HuH-7 (cell line): ENCODE results near the gene MXD4.
"Not testable (repeated sequence)": the region's sequence is repeated elsewhere in the genome, so short reads cannot be mapped to it uniquely, and the experiment has no call there.

Experiments used
- DNase-seq: peaks from one replicate; pipeline ENCODE4 v3.0.0; 2011; ENCODE audit warnings: low spot score

The MXD4 gene

GRCh38 chr4:2219233-2219760, 42.6 kb downstream of the MXD4 start:
- DNase-seq = no peak

- no peak for DNase-seq
These were observed 43.5 kb downstream of the MXD4 start for GRCh38 chr4:2218436-2218835.

GRCh38 chr4:2217726-2218125, 44.2 kb downstream of the MXD4 start:
- no peak for DNase-seq

- DNase-seq = no peak
These were observed 49.1 kb downstream of the MXD4 start for GRCh38 chr4:2212831-2213230.

GRCh38 chr4:2202789-2203188, 59.1 kb downstream of the MXD4 start:
- not testable (repeated sequence) for DNase-seq
